Gastroesophageal sphincter (tissue), 4 donors: ENCODE results near the gene C5orf63. TPM values are rescaled to one million over a fixed set of nuclear protein-coding genes. Genes with fewer than 3 reads are reported as not detected.

ENCODE experiments used
- ATAC-seq: fragments of 150-250 bp; one replicate; pipeline ENCODE4 v1.9.1; 2016; ENCODE audit warnings: mild to moderate bottlenecking, moderate library complexity
- H3K27ac ChIP-seq, 4 donors: fragments of 200-600 bp; sonication (generic) in 3 of 4; 1 replicate in 3 of 4; 2 replicates in 1 of 4; pipeline ENCODE4 v1.5.1; 2016 to 2019
- H3K27me3 ChIP-seq: fragments of 200-600 bp; sonication (generic); one replicate; pipeline ENCODE4 v1.5.1; 2019
- H3K36me3 ChIP-seq, 2 donors: fragments of 200-600 bp; sonication (generic); one replicate each; pipeline ENCODE4 v1.5.1; 2019; ENCODE audit warnings: control low read depth in 1 of 2
- H3K4me1 ChIP-seq, 3 donors: fragments of 200-600 bp; sonication (generic); 1 replicate in 2 of 3; 2 replicates in 1 of 3; pipeline ENCODE4 v1.5.1; 2016 to 2019; ENCODE audit warnings: control low read depth in 2 of 3
- H3K4me3 ChIP-seq, 2 donors: fragments of 200-600 bp; sonication (generic); one replicate each; pipeline ENCODE4 v1.5.1; 2019; ENCODE audit warnings: mild to moderate bottlenecking in 1 of 2, moderate library complexity in 1 of 2
- H3K9me3 ChIP-seq, 3 donors: fragments of 200-600 bp; sonication (generic); one replicate each; pipeline ENCODE4 v1.5.1; 2017 to 2019; ENCODE audit warnings: control low read depth in 2 of 3
- EP300 ChIP-seq: sonication (generic); formaldehyde crosslinking; IDR thresholded peaks from one replicate; pipeline ENCODE4 v1.6.1; 2017; ENCODE audit warnings: antibody characterized with exemption, mild to moderate bottlenecking
- POLR2A ChIP-seq, 2 donors: fragments of 450-650 bp; IDR thresholded peaks; one replicate each; pipeline ENCODE4 v1.6.1; 2017; ENCODE audit warnings: antibody characterized with exemption in 2 of 2, mild to moderate bottlenecking in 2 of 2, moderate library complexity in 1 of 2
- POLR2AphosphoS5 ChIP-seq: sonication (generic); formaldehyde crosslinking; IDR thresholded peaks from one replicate; pipeline ENCODE4 v1.6.1; 2017; ENCODE audit warnings: antibody characterized with exemption
- WGBS, 2 donors: methylation state at CpG; one replicate each; pipeline ENCODE4 v1.1.5; 2018; ENCODE audit warnings: low coverage in 1 of 2; 5-methylcytosine and 5-hydroxymethylcytosine counted together
- total RNA-seq, 4 donors: library from RNA; depleted of rRNA; stranded (reverse); fragments of >200 nt; gene quantifications; one replicate each; pipeline ENCODE4 v1.1.0, GENCODE V29; 2016
- TF ChIP-seq, protein P1 (sequence below), 4 experiments: fragments of 200-600 bp in 2 of 4; fragments of 450-650 bp in 2 of 4; sonication (generic) in 1 of 4; IDR thresholded peaks; one replicate each; pipeline ENCODE4 v1.5.1; 2017 to 2019; ENCODE audit warnings: antibody characterized with exemption in 4 of 4, mild to moderate bottlenecking in 2 of 4, moderate library complexity in 2 of 4

The C5orf63 gene
- total RNA-seq, 4 donors from 2014 or later = 0.59 to 4.2 (median 2.1) TPM

GRCh38 chr5:127085796-127086195 is 12.5 kb upstream of the C5orf63 start:
- no peak for ATAC-seq
- Histone ChIP-seq H3K36me3 (no peaks in the 10 kb centered on the region), H3K27ac (no peak overlapping the region), H3K9me3 (no peaks in the 10 kb centered on the region), H3K27me3 (peaks cover 5% of the 10 kb centered on the region), H3K4me1 (no peaks in the 10 kb centered on the region), H3K4me3 (no peak overlapping the region)
- WGBS, 2 donors = 64 to 79% methylated on average over 5 of the region's 5 CpGs
- TF ChIP-seq POLR2AphosphoS5 (no peak), EP300 (no peak)
- TF ChIP-seq, protein P1, sequence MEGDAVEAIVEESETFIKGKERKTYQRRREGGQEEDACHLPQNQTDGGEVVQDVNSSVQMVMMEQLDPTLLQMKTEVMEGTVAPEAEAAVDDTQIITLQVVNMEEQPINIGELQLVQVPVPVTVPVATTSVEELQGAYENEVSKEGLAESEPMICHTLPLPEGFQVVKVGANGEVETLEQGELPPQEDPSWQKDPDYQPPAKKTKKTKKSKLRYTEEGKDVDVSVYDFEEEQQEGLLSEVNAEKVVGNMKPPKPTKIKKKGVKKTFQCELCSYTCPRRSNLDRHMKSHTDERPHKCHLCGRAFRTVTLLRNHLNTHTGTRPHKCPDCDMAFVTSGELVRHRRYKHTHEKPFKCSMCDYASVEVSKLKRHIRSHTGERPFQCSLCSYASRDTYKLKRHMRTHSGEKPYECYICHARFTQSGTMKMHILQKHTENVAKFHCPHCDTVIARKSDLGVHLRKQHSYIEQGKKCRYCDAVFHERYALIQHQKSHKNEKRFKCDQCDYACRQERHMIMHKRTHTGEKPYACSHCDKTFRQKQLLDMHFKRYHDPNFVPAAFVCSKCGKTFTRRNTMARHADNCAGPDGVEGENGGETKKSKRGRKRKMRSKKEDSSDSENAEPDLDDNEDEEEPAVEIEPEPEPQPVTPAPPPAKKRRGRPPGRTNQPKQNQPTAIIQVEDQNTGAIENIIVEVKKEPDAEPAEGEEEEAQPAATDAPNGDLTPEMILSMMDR (IDR thresholded peaks at IDR 0.05) = no peak

GRCh38 chr5:127085371-127085770 is 12.1 kb upstream of the C5orf63 start:
- Histone ChIP-seq H3K4me3 (no peak overlapping the region), H3K27ac (no peak overlapping the region), H3K4me1 (no peaks in the 10 kb centered on the region), H3K27me3 (peaks cover 6% of the 10 kb centered on the region), H3K36me3 (no peaks in the 10 kb centered on the region), H3K9me3 (no peaks in the 10 kb centered on the region)
- WGBS, 2 donors = 63 to 82% methylated on average over 1 of the region's 2 CpGs
- ATAC-seq = no peak
- TF ChIP-seq, protein P1 (IDR thresholded peaks at IDR 0.05) = no peak
- TF ChIP-seq POLR2AphosphoS5 (no peak), EP300 (no peak), POLR2A (IDR thresholded peaks at IDR 0.05) (no peak)

- H3K9me3 ChIP-seq = no peaks in the 10 kb centered on the region
- ATAC-seq = no peak
- no peak overlapping the region for H3K27ac ChIP-seq
- H3K4me3 ChIP-seq = no peak overlapping the region
- peaks cover 10% of the 10 kb centered on the region for H3K27me3 ChIP-seq
- 87 to 92% methylated on average over 3 of the region's 3 CpGs for WGBS, 2 donors
- TF ChIP-seq POLR2AphosphoS5 (no peak), EP300 (no peak), POLR2A (IDR thresholded peaks at IDR 0.05) (no peak)
- TF ChIP-seq, protein P1 (IDR thresholded peaks at IDR 0.05) = no peak
- no peaks in the 10 kb centered on the region for H3K36me3 ChIP-seq
- no peaks in the 10 kb centered on the region for H3K4me1 ChIP-seq
These were observed 11.4 kb upstream of the C5orf63 start for GRCh38 chr5:127084656-127085055.

- TF ChIP-seq POLR2A (IDR thresholded peaks at IDR 0.05) = no peak
- TF ChIP-seq POLR2AphosphoS5 = no peak
- TF ChIP-seq EP300 = no peak
- TF ChIP-seq, protein P1 (IDR thresholded peaks at IDR 0.05) = no peak
These were observed 10.4 kb upstream of the C5orf63 start for GRCh38 chr5:127083711-127084110.

GRCh38 chr5:127079994-127080491 is 6.7 kb upstream of the C5orf63 start:
- ATAC-seq = no peak
- no peaks in the 10 kb centered on the region for H3K9me3 ChIP-seq
- H3K36me3 ChIP-seq = no peaks in the 10 kb centered on the region
- no peak overlapping the region for H3K27ac ChIP-seq
- TF ChIP-seq POLR2A (IDR thresholded peaks at IDR 0.05) = no peak
- TF ChIP-seq, protein P1 (IDR thresholded peaks at IDR 0.05) = no peak
- TF ChIP-seq EP300 = no peak
- no peak for TF ChIP-seq POLR2AphosphoS5
- H3K27me3 ChIP-seq = peaks cover 15% of the 10 kb centered on the region
- 36 to 47% methylated on average over 9 of the region's 9 CpGs for WGBS, 2 donors
- H3K4me1 ChIP-seq = no peaks in the 10 kb centered on the region
- no peak overlapping the region for H3K4me3 ChIP-seq

More at GRCh38 chr5:127083711-127084110, 10.4 kb upstream of the C5orf63 start:
- Histone ChIP-seq H3K27me3 (peaks cover 14% of the 10 kb centered on the region), H3K27ac (no peak overlapping the region), H3K36me3 (no peaks in the 10 kb centered on the region), H3K9me3 (no peaks in the 10 kb centered on the region), H3K4me3 (no peak overlapping the region), H3K4me1 (no peaks in the 10 kb centered on the region)
- ATAC-seq = no peak
- WGBS, 2 donors = 100% methylated on average over 1 to 2 of the region's 2 CpGs
